ENCODE results near the gene DEFB113.
A peak's percentile ranks its signal among the peaks of the same experiment; 100 is the strongest.
"Not testable (repeated sequence)": the region's sequence is repeated elsewhere in the genome, so short reads cannot be mapped to it uniquely, and the experiment has no call there.

Gene DEFB113

GRCh38 chr6:49969605-49970004, at the start of gene DEFB113:
Gene DEFB113, minus strand, starts transcription at chr6:49969625. Its CDS starts 0 bp downstream, at chr6:49969625.
- DNase-seq = no peak

DNA sequence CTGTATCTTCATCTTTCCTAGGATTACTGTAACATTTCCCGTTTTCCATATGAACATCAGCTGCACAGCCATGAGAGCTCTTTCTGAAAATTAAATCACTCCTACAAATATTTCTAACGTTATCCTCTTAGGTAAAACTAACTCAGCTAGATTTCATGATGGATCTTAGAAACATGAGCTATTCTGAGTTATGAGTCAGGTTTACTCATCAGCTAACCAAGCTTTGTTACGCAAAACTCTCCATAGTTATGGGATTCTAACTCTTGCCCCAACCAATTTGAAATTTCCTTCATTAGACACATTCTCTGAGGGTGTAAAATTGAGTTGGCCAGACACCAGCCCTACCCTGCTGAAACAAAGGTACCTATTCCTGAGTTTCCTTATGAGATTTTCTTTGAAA, 38.4 kb upstream of the DEFB113 start:
- no peak for DNase-seq

DNA sequence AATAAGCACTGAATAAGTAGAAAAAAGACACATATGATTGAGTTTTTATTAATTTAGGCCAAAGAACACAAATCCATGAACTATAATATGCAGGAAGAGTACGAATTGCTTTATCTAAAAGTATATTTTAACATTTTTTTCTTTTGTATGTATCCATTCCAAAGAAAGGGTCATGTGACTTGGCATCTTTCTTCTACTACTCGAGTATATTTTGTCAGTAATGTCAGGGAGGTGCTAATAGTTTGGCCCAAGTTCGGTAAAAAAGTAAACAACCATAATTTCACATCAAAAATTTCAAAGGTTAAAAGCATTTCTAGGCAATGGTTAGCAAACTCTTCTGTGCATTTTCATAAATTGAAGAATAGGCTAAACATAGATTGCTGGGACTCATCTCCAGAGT, 33.7 kb upstream of the DEFB113 start:
- no peak for DNase-seq

GRCh38 chr6:49995278-49995677, 25.9 kb upstream of the DEFB113 start:
- no peak for DNase-seq

DNA sequence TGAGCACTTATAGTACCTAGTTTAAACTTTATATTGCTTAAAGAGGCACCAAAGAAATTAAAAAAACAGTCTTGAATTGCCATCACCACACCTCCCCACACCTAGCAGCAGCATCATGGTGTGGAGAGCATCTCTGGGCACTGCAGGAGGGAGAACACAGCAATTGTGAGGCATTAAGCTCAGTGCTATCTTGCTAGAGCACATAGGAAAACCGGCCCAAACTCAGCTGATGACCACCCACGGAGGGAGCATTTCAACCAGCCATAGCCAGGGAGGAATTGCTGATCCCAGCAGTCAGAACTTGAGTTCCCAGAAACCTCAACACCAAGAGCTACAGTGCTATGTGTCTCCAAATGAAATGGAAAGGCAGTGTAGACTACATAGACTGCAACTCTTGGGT, 19.5 kb upstream of the DEFB113 start:
- DNase-seq = no peak

DNA sequence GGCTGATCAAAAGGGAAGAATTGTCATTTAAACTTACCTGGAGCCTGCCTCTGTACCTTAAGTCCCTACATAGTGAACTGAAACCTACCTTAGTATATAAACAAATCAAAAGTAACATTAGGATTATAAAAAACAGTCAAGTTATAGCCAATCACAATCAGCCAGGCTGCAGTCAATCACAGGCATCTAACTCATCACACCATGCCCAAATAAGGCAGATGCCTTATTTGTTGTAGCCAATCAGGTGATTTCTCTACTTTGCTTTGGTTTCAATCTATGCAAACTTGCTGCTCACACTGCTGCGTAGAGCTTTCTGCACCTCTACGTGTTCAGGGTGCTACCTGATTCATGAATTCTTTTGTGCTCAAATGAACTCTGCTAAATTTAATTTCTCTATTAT, 18.3 kb upstream of the DEFB113 start:
- DNase-seq = no peak

GRCh38 chr6:49986551-49986950, 17.1 kb upstream of the DEFB113 start:
- no peak for DNase-seq

GRCh38 chr6:49982046-49982445, 12.6 kb upstream of the DEFB113 start:
- DNase-seq = no peak

GRCh38 chr6:49980898-49981297, 11.5 kb upstream of the DEFB113 start:
- DNase-seq = no peak

GRCh38 chr6:49979584-49979983, 10.2 kb upstream of the DEFB113 start:
- DNase-seq = no peak

GRCh38 chr6:49978332-49979226, 9.2 kb upstream of the DEFB113 start:
- peak; percentile 37 for DNase-seq

DNA sequence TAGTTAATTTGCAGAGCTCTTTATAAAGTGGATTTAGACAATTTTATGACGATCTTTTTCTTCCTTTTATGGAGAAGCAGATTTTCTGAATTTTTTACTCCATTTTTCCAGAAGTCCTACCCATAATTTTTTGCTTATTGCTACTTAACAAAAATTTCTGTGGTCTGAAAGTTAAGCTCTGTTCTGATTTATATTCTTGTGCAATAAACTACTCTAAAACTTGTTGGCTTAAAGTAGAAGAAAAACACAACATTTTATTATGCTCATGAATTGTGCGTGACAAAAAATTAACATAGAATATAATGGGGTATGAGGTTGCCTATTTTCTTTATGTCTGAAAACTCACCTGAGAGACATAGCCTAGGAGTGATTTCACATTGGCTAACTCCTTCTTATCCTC, 2.6 kb downstream of the DEFB113 start:
- DNase-seq = no peak

- DNase-seq = no peak
Observed at GRCh38 chr6:49966334-49966733, 3.1 kb downstream of the DEFB113 start.

DNA sequence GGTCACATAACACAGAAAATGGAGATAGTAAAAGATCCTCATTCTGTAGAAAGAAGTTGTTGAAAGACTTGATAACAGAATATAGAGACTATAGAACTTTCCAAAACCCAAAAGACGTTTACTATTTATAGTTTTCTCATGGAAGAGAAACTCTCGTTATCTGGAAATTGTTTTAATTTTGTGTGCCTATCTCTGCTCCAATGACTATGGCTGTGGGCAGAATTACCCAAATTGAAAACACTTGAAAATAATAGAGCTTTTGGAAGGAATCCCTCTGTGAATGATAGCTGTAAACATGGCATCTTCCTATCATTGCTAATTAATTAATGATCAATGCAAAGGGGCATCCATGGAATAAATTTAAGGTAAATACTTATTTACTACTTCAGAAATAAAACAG, 5.4 kb downstream of the DEFB113 start, which contains the start of gene DEFB114:
DEFB114 (minus strand) TSS at position 101 of the 400 bp plus-strand sequence; CDS start at position 42, 59 bp downstream.
- no peak for DNase-seq

DNA sequence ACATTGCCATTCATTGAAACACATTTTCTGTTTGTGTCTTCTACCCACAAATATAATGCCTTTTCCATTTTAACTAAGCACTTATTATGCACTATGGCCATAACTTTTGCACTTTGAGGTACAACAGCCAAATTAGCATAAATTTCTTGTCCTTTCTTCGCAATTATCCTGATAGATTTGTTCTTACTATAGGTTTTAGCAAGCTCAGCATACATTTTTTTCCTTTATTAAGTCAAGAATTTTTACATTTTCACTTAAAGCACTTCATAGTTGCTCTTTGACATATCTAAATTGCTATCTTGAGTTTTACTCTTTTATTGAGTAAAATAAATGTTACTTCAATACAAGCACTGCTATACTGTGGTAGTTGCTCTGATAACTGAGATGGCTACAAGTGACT, 11.2 kb downstream of the DEFB113 start:
- DNase-seq = no peak

DNA sequence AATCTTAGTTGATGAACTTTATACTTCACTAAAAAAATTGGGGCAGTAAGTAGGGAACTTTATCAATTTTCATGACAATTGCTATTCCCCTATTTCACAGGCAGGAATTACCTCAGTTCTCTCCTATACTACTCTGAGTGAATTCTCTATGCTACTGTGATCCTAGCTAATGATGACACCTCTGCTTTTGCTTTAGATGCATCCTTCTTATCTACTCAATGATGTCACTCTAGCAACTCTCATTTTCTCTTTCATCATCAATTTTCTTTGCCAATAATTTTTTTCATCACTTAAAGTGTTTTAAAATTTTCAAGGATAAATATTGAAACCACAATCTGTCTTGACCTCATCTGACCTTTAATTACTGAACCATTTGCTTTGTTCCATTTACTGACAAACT, 13.6 kb downstream of the DEFB113 start:
- DNase-seq = no peak

DNA sequence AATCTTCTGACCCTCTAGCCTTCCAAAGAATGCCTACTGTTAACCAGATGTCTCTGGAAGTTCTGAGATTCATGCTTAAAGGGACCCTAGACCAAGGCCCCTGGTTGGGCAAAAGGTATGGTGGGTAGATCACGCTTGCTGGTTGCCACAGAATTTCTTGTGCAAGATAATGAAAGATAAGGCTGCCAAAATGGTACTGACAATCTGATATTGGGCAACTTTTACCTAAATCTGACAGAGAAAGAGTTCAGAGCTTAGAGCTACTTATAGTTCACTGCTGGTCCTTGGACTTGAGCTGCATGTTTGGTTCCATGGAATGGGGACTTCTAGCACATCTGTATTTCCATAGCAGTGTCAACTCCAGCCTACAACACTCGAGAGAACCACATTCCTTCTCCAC, 17.5 kb downstream of the DEFB113 start:
- DNase-seq = no peak

DNA sequence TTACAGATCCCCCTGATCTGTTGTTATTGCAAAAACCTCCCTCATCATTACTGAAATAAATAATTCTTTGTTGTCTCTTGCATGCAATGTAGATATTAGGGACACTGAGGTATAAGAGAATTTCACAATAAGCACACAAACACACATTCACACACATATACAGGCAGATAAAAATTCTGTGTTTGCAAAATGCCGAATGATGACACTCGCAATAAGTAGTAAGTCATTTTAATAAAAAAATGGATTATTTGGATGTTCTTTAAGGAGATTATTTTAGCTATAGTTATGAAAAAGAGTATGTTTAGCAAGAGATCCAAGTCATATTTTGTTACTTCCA, 19.0 kb downstream of the DEFB113 start:
- DNase-seq = no peak

GRCh38 chr6:49949062-49949461, 20.4 kb downstream of the DEFB113 start:
- no peak for DNase-seq

DNA sequence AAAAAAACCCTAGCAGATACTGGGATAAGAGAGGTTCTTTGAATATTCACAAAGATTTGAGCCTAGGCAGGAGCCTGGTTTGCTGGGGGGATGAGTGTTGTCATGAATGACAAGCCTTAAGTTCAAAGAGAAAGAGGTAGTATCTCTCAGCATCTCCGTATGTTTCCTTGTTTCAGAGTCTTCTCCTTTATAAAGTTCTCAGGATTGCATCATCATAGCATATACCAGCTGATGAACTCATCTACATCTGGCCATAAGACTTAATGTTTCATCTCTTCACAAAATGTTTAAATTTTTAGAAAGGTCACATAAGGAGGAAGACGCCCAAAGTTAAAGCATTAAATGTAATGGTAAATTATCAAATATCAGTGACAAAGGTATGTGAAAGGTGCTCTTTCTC, 22.6 kb downstream of the DEFB113 start:
- DNase-seq = no peak

DNA sequence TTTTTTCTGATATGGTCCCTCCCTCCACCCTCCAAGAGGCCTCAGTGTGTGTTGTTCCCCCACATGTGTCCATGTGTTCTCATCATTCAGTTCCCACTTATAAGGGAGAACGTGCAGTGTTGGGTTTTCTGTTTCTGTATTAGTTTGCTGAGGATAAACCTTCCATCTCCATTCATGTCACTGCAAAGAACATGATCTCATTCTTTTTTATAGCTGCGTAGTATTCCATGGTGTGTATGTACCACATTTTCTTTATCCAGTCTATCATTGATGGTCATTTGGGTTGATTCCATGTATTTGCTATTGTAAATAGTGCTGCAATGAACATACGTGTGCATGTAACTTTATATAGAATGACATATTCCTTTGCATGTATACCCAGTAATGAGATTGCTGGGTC, 25.4 kb downstream of the DEFB113 start:
- not testable (repeated sequence) for DNase-seq

DNA sequence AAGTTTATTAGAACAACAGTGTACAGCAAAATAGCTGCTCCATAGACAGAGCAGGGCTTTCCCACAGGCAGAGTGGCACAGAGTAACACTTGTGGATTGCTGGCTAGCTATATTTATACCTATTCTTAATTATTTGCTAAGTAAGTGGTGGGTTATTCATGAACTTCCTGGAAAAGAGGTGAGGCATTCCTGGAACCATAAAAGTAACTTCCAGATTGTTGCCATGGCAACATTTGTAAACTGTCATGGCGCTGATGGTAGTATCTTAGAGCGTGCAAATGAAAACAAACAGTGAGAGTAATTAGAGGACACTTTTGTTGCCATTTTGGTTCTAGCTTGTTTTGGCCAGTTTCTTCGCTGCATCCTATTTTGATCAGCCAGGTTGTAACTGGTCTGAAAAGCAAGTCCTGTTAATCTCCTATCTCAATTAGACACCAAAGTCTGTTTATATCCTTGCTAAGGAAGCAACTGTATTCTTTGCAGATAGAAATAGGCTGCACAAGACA, 29.4 kb downstream of the DEFB113 start:
- no peak for DNase-seq

GRCh38 chr6:49937811-49938210, 31.6 kb downstream of the DEFB113 start:
- DNase-seq = no peak

DNA sequence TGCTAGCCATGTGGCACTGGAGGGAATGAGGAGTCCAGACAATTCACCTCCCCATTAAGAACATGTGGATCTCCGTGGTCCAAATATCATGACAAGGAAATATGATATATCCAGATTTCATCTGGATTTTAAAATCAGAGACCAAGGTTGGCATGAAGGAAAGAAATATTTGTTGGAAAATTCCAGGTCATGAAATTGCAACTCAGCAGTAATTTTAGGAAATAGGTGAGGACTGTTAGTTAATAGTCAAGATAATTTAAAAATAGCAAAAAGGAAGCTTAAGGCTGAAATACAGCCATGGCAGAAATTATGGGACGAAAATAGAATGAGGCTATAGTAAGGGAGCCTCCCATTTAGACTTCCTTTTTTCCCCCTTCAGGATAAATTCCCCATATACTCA, 32.4 kb downstream of the DEFB113 start:
- no peak for DNase-seq

DNA sequence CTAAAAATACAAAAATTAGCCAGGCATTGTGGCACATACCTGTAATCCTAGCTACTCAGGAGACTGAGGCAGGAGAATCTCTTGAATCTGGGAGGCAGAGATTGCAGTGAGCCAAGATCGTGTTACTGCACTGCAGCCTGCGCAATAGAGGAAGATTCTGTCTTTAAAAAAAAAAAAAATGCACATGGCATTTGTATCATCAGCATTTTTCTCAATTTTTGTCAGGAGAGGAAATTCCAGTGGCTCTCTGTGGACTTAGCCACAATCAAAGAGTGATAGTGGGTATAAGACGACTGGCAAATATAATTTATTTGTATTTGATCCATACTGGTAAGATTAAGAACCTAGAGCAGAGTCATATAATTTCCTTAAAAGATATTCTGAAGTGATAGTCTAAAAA, 34.0 kb downstream of the DEFB113 start:
- no peak for DNase-seq

All from NCI-H510A treated with DMSO at 0.1 percent for 48 hours (cell line).